ENCODE data around the gene PTPRT.

PTPRT gene

DNA sequence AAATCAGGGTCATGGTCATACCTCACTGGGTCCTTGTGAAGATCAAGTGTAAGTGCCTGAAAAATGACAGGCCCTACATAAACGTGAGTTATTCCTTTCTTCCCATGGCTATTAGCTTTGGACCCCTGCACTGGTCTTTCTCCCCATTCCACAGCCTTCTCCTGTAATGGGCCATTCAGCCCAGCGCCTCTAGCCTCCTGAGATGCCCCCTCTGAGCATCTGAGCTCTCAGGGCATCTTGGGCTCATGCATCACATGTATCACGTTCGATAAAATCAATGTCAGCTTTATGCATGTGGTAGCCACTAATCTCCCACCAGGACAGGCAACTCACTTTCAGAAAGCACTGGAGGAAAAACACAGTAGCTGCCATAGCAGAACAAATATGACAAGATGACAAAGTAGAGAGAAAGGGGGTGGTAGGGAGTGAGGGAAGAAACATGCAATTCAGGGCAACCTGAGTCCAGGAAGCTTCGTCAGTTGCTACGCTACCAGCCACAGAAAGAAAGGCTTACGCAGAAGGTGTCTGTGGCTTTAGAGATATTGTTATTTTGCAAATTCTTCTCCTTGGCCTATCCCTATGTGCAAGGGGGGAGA is 498.8 kb downstream of the PTPRT start:
- H3K4me1 Mint-ChIP-seq (ENCODE audit: low read depth), result no peaks in the 10 kb centered on the region
- peaks cover 14% of the 10 kb centered on the region for H3K9me3 Mint-ChIP-seq
- H3K27me3 Mint-ChIP-seq, result no peaks in the 10 kb centered on the region
- no peak for DNase-seq
- H3K27ac Mint-ChIP-seq, result no peak overlapping the region
- no peak overlapping the region for H3K4me3 Mint-ChIP-seq
- no peaks in the 10 kb centered on the region for H3K36me3 Mint-ChIP-seq (ENCODE audit: low read depth)

DNA sequence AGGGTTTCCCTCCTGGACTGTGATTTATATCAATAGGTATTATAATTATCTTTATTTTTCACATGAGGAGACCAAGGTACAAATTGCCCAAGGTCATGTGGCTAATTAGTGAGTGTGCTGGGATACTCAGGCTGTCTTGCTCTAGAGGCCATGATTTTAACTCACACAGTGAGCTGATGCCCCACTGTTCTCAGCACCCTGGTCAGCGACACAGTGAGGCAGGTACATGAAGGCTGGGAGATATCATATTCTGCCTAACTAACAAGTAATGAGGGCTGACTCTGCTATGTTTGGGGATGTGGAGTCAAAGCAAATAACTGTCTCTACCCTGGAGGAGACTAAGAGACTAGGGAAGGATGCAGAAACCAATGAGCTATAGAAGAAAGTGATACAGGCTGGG is 501.1 kb downstream of the PTPRT start:
- no peak for DNase-seq
- Mint-ChIP-seq H3K27ac (no peak overlapping the region), H3K9me3 (peaks cover 16% of the 10 kb centered on the region), H3K4me1 (ENCODE audit: low read depth) (no peaks in the 10 kb centered on the region), H3K27me3 (no peaks in the 10 kb centered on the region), H3K36me3 (ENCODE audit: low read depth) (no peaks in the 10 kb centered on the region), H3K4me3 (no peak overlapping the region)

DNA sequence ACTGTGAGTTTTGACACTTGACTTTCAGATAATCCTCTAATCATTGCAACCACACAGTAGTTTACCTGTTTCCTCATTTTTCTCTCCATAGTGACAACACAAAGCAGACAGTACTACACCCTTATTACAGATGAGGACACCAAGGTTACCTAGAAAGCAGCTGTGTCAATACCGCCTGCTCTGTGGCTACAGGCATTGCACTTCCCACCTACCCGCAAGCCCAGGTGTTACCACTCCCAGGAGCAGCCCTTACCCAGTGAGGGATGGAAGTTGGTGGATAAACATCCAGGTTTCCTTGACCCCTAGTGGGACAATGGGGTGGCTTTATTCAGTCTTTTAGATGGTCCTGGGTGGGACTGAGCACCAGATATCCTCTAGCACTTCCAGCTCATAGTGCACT is 503.6 kb downstream of the PTPRT start:
- DNase-seq, result no peak
- no peak overlapping the region for H3K27ac Mint-ChIP-seq
- no peaks in the 10 kb centered on the region for H3K36me3 Mint-ChIP-seq (ENCODE audit: low read depth)
- no peaks in the 10 kb centered on the region for H3K4me1 Mint-ChIP-seq (ENCODE audit: low read depth)
- H3K4me3 Mint-ChIP-seq, result no peak overlapping the region
- H3K27me3 Mint-ChIP-seq, result no peaks in the 10 kb centered on the region
- H3K9me3 Mint-ChIP-seq, result peaks cover 12% of the 10 kb centered on the region

DNA sequence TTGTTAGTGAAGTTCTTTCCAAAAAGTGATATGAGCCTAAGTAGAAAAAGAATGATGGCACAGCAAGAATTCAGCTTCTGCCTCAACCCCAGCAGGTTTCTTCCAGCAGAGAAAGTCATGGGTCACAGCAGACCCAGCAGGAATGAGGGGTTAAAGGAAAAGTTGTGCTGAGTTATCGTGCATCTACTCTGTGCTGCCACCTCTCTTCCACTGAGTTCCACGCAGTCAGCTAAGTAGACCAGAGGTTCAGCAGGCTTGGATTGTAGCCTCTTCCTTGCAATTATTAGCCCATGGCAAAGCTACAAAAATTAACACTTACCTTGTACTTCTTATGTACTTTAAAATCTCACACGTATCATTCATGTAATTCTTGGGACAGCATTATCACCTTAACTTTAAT is 510.8 kb downstream of the PTPRT start:
- Mint-ChIP-seq H3K4me3 (no peak overlapping the region), H3K27me3 (no peaks in the 10 kb centered on the region), H3K27ac (no peak overlapping the region), H3K36me3 (ENCODE audit: low read depth) (no peaks in the 10 kb centered on the region), H3K4me1 (ENCODE audit: low read depth) (no peaks in the 10 kb centered on the region), H3K9me3 (peaks cover 17% of the 10 kb centered on the region)
- no peak for DNase-seq

DNA sequence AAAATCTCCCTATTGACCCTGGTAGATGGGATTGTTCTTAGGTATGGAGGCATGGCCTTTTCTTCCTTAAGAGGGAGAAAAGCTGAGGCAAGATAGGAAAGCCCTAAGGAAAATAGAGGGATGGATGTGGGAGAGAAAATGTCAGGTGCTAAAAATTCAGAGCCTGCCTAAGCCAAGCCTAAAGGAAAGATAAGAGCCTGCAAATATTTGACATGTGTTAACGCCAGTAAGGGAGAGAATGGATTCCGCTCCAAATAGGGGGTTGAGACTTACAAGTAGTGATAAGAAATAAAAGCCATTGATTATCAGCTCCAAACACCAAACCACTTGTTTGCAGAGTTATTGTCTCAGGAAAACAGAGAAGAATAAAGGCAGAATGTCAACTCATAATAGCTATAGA is 533.6 kb downstream of the PTPRT start:
- H3K4me3 Mint-ChIP-seq, result no peak overlapping the region
- H3K27me3 Mint-ChIP-seq, result no peaks in the 10 kb centered on the region
- H3K36me3 Mint-ChIP-seq (ENCODE audit: low read depth), result no peaks in the 10 kb centered on the region
- H3K27ac Mint-ChIP-seq, result no peak overlapping the region
- no peaks in the 10 kb centered on the region for H3K4me1 Mint-ChIP-seq (ENCODE audit: low read depth)
- no peak for DNase-seq
- H3K9me3 Mint-ChIP-seq, result peaks cover 21% of the 10 kb centered on the region

DNA sequence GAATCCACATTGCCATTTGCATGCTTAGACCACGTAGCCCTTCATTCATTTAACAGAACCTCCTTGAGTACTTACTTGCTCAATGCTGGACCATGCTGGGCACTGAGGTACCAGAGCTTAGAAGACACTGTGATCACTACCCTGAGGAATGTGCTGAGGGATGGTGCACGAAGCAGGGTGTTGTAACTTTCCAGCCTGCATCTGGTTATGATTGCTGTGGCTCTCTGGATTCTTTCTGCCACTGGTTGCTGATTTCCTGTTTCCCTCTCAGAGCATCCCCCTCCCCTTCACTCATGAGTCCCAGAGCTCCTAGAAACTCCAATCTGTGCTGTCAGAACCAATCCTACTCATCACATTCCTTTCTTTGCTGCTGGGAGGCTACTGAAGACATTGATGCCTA is 537.4 kb downstream of the PTPRT start:
- Mint-ChIP-seq H3K4me3 (no peak overlapping the region), H3K4me1 (ENCODE audit: low read depth) (no peaks in the 10 kb centered on the region)

DNA sequence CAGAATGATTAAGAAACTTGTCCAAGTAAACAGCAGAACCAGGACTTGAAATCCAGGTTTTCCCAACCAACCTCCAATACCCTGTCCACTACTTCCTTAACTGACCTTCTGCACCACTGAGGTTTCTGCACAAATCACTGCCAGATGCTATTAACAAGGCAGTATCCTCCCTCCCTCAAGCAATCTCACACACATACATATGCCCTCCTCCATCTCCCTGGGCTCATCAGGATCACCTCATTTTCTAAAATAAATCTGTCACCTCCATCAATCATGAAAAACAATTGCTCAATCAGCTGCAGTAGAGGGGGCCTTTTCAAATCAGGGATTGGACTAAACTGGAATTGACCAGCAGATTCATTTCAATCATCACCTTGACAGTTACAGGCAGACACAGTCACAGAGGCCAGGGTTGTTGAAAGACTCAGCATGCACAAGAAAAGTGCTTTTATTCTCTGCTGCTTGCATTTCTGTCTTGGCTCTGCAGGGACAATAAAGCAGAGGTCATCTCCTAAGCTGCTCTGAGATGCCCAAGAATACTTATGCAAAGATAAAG is 539.4 kb downstream of the PTPRT start:
- Mint-ChIP-seq H3K4me3 (no peak overlapping the region), H3K36me3 (ENCODE audit: low read depth) (no peaks in the 10 kb centered on the region), H3K9me3 (peaks cover 17% of the 10 kb centered on the region), H3K27me3 (no peaks in the 10 kb centered on the region), H3K4me1 (ENCODE audit: low read depth) (no peaks in the 10 kb centered on the region), H3K27ac (no peak overlapping the region)
- DNase-seq, result no peak

More for the DNA sequence above, 537.4 kb downstream of the PTPRT start:
- H3K36me3 Mint-ChIP-seq (ENCODE audit: low read depth), result no peaks in the 10 kb centered on the region
- no peaks in the 10 kb centered on the region for H3K27me3 Mint-ChIP-seq
- DNase-seq, result no peak
- H3K27ac Mint-ChIP-seq, result no peak overlapping the region
- H3K9me3 Mint-ChIP-seq, result peaks cover 16% of the 10 kb centered on the region

DNA sequence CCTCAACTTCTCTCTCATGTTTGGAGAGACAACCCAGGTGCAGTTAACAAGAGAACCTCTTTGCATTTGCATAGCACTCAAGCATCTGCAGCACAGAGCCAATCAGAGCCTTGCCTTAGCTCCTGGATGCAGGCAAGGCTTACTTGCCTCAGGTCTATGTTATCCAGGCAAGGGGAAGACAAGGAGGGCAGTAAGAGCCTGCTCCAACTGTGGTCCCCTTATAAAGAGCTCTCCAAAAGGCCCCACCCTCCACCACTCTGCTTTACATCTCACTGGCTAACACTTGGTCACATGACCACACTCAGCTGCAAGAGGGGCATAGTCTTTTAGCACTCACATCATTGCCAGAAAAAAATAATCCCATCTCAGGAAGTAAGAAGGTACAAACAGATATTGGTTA is 540.0 kb downstream of the PTPRT start:
- no peak for DNase-seq
- Mint-ChIP-seq H3K27me3 (no peaks in the 10 kb centered on the region), H3K4me1 (ENCODE audit: low read depth) (no peaks in the 10 kb centered on the region), H3K9me3 (peaks cover 17% of the 10 kb centered on the region), H3K36me3 (ENCODE audit: low read depth) (no peaks in the 10 kb centered on the region), H3K27ac (no peak overlapping the region), H3K4me3 (no peak overlapping the region)

DNA sequence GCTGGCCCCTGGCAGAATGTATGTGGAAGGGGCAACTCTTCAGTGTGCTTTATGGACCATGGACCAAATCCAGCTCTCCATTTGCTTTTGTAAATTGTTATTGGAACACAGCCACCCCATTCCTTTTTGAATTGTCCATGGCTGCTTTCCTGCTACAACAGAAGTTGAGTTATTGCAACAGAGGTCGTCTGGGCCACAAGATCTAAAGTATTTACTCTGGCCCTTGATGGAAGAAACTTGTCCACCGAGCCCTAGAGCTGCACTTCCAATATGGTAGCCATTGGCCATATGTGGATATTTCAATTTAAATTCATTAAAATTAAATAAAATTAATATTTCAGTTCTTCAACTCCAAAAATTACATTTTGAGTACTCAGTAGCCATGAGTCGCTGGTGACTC is 543.5 kb downstream of the PTPRT start:
- no peak for DNase-seq
- Mint-ChIP-seq H3K9me3 (peaks cover 12% of the 10 kb centered on the region), H3K36me3 (ENCODE audit: low read depth) (no peaks in the 10 kb centered on the region), H3K27me3 (no peaks in the 10 kb centered on the region), H3K4me3 (no peak overlapping the region), H3K27ac (no peak overlapping the region), H3K4me1 (ENCODE audit: low read depth) (no peaks in the 10 kb centered on the region)

DNA sequence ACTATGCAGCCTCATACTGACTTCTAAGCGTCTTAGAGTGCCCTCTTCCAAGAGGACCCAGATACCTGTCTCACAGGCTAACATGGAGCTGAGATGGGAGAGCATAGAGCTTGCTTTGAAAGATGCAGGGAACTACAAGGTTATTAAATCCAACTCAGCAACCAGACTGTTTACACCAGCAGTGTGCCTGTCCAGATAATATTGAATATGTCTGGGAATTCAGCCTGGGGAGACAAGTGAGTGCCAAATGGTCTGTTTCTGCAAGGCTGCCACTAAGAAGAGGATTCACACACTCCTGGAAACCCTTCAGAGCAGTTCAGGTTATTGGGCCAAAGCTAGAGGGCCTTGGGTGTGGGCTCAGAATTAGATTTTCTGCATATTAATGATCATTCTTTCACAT is 547.8 kb downstream of the PTPRT start:
- H3K27me3 Mint-ChIP-seq, result no peaks in the 10 kb centered on the region

DNA sequence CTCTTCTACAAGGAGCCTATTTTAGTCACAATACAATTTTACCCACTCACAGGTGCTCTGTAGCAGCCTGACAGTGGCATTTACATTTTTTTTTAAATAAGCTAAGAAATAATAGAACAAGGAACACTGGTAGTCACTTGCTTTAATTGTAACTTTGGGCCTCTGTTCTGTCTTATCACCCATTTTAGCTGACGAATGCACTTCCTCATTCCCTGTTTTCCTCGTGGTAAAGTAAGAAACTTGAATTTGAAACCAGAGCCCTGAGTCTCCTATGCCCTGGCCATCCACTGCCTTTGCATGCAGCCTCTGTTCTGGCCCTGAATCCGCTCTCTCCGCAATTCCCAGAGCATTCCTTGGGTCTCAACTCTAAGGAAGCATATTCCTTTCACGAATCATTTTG is 550.6 kb downstream of the PTPRT start:
- no peak overlapping the region for H3K4me3 Mint-ChIP-seq

More for the DNA sequence above, 547.8 kb downstream of the PTPRT start:
- H3K27ac Mint-ChIP-seq, result no peak overlapping the region
- no peaks in the 10 kb centered on the region for H3K36me3 Mint-ChIP-seq (ENCODE audit: low read depth)
- H3K4me3 Mint-ChIP-seq, result no peak overlapping the region
- no peak for DNase-seq
- H3K4me1 Mint-ChIP-seq (ENCODE audit: low read depth), result no peaks in the 10 kb centered on the region
- peaks cover 10% of the 10 kb centered on the region for H3K9me3 Mint-ChIP-seq

DNA sequence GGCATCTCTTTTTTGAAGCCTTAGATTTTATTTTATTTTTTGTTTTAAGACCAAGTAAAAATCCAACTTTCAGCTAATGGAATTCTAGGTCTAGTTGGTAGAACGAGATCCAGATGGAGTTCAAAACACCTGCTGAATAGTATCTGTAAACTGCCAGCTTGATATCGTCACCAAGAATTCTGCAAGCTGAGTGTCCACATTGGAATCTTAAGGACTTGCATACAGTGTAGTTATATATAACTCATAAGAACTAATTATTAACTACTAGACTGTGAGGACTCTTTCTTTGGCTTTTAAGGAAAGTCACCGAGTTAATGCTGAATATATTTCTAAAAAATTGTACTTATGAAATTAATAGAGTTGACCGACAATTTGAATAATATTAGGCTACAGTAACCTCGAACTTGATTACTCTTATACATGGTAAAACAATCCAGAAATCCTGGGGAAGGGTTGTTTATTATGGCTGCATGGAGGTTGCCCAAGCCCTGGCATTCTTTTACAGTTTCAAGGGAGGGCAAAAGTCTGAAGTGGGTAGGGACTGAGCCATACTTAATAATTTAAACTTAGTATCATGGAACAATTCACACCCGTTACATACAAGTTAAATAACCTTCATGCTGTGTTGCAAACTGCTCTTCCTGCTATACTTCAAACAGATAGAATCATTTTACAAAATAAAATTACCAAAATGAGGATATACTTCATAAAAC is 553.9 kb downstream of the PTPRT start:
- H3K4me3 Mint-ChIP-seq, result no peak overlapping the region
- no peak overlapping the region for H3K27ac Mint-ChIP-seq
- H3K36me3 Mint-ChIP-seq (ENCODE audit: low read depth), result no peaks in the 10 kb centered on the region
- DNase-seq, result no peak
- H3K27me3 Mint-ChIP-seq, result no peaks in the 10 kb centered on the region
- H3K9me3 Mint-ChIP-seq, result no peaks in the 10 kb centered on the region
- H3K4me1 Mint-ChIP-seq (ENCODE audit: low read depth), result no peaks in the 10 kb centered on the region

More for the DNA sequence above, 550.6 kb downstream of the PTPRT start:
- Mint-ChIP-seq H3K4me1 (ENCODE audit: low read depth) (no peaks in the 10 kb centered on the region), H3K27me3 (no peaks in the 10 kb centered on the region), H3K27ac (no peak overlapping the region), H3K9me3 (peaks cover 7% of the 10 kb centered on the region), H3K36me3 (ENCODE audit: low read depth) (no peaks in the 10 kb centered on the region)
- no peak for DNase-seq

DNA sequence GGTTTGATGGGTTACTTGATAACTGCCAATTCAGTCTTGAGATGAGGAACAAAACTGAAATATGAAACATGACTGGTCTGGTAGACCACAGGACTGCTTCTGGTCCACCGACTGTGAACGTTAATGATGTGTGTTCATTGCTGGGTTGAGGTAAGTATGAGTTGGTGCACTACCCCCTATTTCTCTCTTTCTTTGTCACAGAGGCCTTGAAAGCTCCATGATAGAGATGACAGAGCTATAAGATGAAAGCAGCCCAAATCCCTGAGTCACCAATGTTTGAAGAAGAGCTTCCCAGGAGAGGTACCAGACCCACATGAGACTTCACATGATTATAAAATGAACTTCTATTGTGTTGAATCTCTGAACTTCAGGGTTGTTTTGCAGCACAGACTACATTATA is 555.5 kb downstream of the PTPRT start:
- Mint-ChIP-seq H3K9me3 (no peaks in the 10 kb centered on the region), H3K36me3 (ENCODE audit: low read depth) (no peaks in the 10 kb centered on the region), H3K4me1 (ENCODE audit: low read depth) (no peaks in the 10 kb centered on the region), H3K27me3 (no peaks in the 10 kb centered on the region), H3K4me3 (no peak overlapping the region), H3K27ac (no peak overlapping the region)
- DNase-seq, result no peak

DNA sequence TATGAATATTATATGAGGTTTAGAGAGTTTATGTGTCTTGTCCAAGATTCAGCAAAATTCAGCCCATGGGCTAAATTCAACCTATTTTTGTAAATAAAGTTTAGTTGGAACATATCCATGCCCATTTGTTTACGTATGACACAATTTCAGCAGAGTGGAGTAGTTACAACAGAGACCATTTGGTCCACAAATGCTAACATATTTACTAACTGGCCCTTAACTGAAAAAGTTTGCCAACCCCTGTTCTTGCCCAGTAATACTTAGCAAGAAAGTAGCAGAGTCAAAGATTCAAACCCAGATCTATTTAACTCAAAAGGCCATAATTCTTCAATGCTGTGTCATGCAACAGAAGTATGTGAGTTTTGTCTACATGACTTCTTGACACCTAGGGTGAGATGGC is 561.0 kb downstream of the PTPRT start:
- Mint-ChIP-seq H3K4me3 (no peak overlapping the region), H3K27ac (no peak overlapping the region), H3K9me3 (no peaks in the 10 kb centered on the region), H3K36me3 (ENCODE audit: low read depth) (no peaks in the 10 kb centered on the region), H3K4me1 (ENCODE audit: low read depth) (no peaks in the 10 kb centered on the region), H3K27me3 (no peaks in the 10 kb centered on the region)
- DNase-seq, result no peak

DNA sequence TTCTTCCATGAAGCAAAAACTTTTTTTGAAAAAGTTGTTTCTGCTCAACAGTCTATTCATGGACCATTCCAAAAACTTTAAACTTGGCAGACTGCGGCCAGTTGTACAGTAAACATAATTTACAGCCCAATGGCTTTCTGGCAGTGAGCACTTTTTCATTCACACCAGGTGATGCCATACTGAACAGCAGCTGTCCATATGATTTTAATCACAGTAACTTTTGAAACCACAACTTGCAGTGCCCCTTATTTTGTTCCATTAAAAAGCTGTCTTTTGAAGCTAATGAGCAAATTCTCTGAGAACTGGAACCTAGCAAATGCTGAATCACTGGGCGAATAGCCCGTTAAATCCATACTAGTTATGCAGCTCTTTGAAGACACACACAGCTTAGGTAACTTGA is 576.6 kb downstream of the PTPRT start:
- Mint-ChIP-seq H3K4me3 (no peak overlapping the region), H3K27ac (no peak overlapping the region), H3K4me1 (ENCODE audit: low read depth) (no peaks in the 10 kb centered on the region), H3K36me3 (ENCODE audit: low read depth) (no peaks in the 10 kb centered on the region), H3K27me3 (no peaks in the 10 kb centered on the region), H3K9me3 (peaks cover 20% of the 10 kb centered on the region)
- no peak for DNase-seq

Data from activated T-cell treated with anti-CD3 and anti-CD28 coated beads, Interleukin-2, amount 50 U/mL, for 24 hours (primary cell).